Karpas-422 (cell line): ENCODE measurements around the gene SPSB2. TPM values are rescaled to one million over a fixed set of nuclear protein-coding genes. Genes with fewer than 3 reads are reported as not detected.

Experiments
- DNase-seq: peaks from one replicate; pipeline ENCODE4 v3.0.0-alpha.2; 2015
- H2AFZ ChIP-seq: fragments of 200-600 bp; sonication (generic); 2 replicates; pipeline ENCODE4 v1.6.1; 2014; ENCODE audit warnings: antibody characterized with exemption, low read length, mixed read lengths
- H3K27ac ChIP-seq: fragments of 200-600 bp; sonication (generic); 2 replicates; pipeline ENCODE4 v1.5.1; 2014; ENCODE audit warnings: mild to moderate bottlenecking, low read length, moderate library complexity
- H3K27me3 ChIP-seq: fragments of 200-600 bp; sonication (generic); 2 replicates; pipeline ENCODE4 v1.6.1; 2014; ENCODE audit warnings: low read length, mixed read lengths
- H3K36me3 ChIP-seq: fragments of 200-600 bp; sonication (generic); 2 replicates; pipeline ENCODE4 v1.6.1; 2014; ENCODE audit warnings: low read length, mixed read lengths; ENCODE audit not compliant: insufficient read depth
- H3K4me1 ChIP-seq: fragments of 200-600 bp; sonication (generic); 2 replicates; pipeline ENCODE4 v1.6.1; 2014; ENCODE audit warnings: mild to moderate bottlenecking, low read length, mixed read lengths
- H3K4me2 ChIP-seq: fragments of 200-600 bp; sonication (generic); 2 replicates; pipeline ENCODE4 v1.6.1; 2014; ENCODE audit warnings: low read length, low read depth, mild to moderate bottlenecking; ENCODE audit not compliant: poor library complexity, severe bottlenecking
- H3K4me3 ChIP-seq: fragments of 200-600 bp; sonication (generic); 2 replicates; pipeline ENCODE4 v1.5.1; 2014; ENCODE audit warnings: mild to moderate bottlenecking, antibody characterized with exemption, low read length, mixed read lengths
- H3K79me2 ChIP-seq: fragments of 200-600 bp; sonication (generic); 2 replicates; pipeline ENCODE4 v1.6.1; 2014; ENCODE audit warnings: mild to moderate bottlenecking, low read length, mixed read lengths
- H3K9ac ChIP-seq: fragments of 200-600 bp; sonication (generic); 2 replicates; pipeline ENCODE4 v1.6.0; 2014; ENCODE audit warnings: low read length
- H3K9me2 ChIP-seq: fragments of 200-600 bp; sonication (generic), shearing (Covaris generic); replicated peaks from 2 replicates; pipeline ENCODE4 v1.6.0; 2014; ENCODE audit warnings: mild to moderate bottlenecking, low read length, moderate library complexity; ENCODE audit not compliant: insufficient read depth
- H3K9me3 ChIP-seq: fragments of 300-700, 200-600 bp; sonication (generic); 2 replicates; pipeline ENCODE4 v1.6.1; 2014; ENCODE audit warnings: low read length, mixed read lengths
- H4K20me1 ChIP-seq: fragments of 200-600 bp; sonication (generic); 2 replicates; pipeline ENCODE4 v1.6.1; 2014; ENCODE audit warnings: mild to moderate bottlenecking, antibody characterized with exemption, low read length, low read depth; ENCODE audit not compliant: insufficient read depth
- total RNA-seq: library from RNA; depleted of rRNA; stranded (reverse); fragments of >200 nt; shearing (Covaris generic); gene quantifications from 2 replicates; pipeline ENCODE4 v1.2.3, GENCODE V29; 2014; ENCODE audit warnings: low replicate concordance

The SPSB2 gene
- total RNA-seq, 1 experiment from 2014 or later: 5.9 TPM

GRCh38 chr12:6839482-6840201 lies 33.5 kb downstream of the SPSB2 start:
- no peak overlapping the region for H2AFZ ChIP-seq
- peak overlapping the region; percentile 88 for H3K4me2 ChIP-seq

GRCh38 chr12:6838854-6839253 lies 34.2 kb downstream of the SPSB2 start:
- Histone ChIP-seq H3K36me3 (no peaks in the 10 kb centered on the region), H3K9ac (peak overlapping the region; percentile 84), H3K27ac (peak overlapping the region; percentile 100), H3K9me3 (no peaks in the 10 kb centered on the region), H3K4me1 (peaks cover 72% of the 10 kb centered on the region), H4K20me1 (no peaks in the 10 kb centered on the region), H3K9me2 (no peaks in the 10 kb centered on the region), H3K4me3 (peak overlapping the region; percentile 61; the same call in 1 of the 2 replicates), H3K27me3 (no peaks in the 10 kb centered on the region), H2AFZ (no peak overlapping the region), H3K4me2 (peak overlapping the region; percentile 88), H3K79me2 (peaks cover 7% of the 10 kb centered on the region; the same call in 1 of the 2 replicates)
- DNase-seq: peak; percentile 46

More at GRCh38 chr12:6839482-6840201, 33.5 kb downstream of the SPSB2 start:
- H3K9me2 ChIP-seq: no peaks in the 10 kb centered on the region
- peak overlapping the region; percentile 95 for H3K9ac ChIP-seq
- H4K20me1 ChIP-seq: no peaks in the 10 kb centered on the region
- DNase-seq: peak; percentile 97
- H3K4me3 ChIP-seq: peak overlapping the region; percentile 82
- H3K27me3 ChIP-seq: no peaks in the 10 kb centered on the region
- peaks cover 7% of the 10 kb centered on the region; the same call in 1 of the 2 replicates for H3K79me2 ChIP-seq
- peak overlapping the region; percentile 100 for H3K27ac ChIP-seq
- H3K36me3 ChIP-seq: no peaks in the 10 kb centered on the region
- no peaks in the 10 kb centered on the region for H3K9me3 ChIP-seq
- peaks cover 69% of the 10 kb centered on the region for H3K4me1 ChIP-seq

- no peaks in the 10 kb centered on the region for H3K36me3 ChIP-seq
- peak overlapping the region; percentile 88 for H3K4me2 ChIP-seq
- no peak overlapping the region for H3K4me3 ChIP-seq
- H3K79me2 ChIP-seq: peaks cover 7% of the 10 kb centered on the region; the same call in 1 of the 2 replicates
- no peaks in the 10 kb centered on the region for H4K20me1 ChIP-seq
- DNase-seq: no peak
- H2AFZ ChIP-seq: no peak overlapping the region
- H3K27ac ChIP-seq: peak overlapping the region; percentile 100; the same call in 1 of the 2 replicates
- no peaks in the 10 kb centered on the region for H3K27me3 ChIP-seq
- no peaks in the 10 kb centered on the region for H3K9me3 ChIP-seq
- no peaks in the 10 kb centered on the region for H3K9me2 ChIP-seq
- no peak overlapping the region for H3K9ac ChIP-seq
- peaks cover 58% of the 10 kb centered on the region for H3K4me1 ChIP-seq
These were observed 35.6 kb downstream of the SPSB2 start for GRCh38 chr12:6837370-6838060.

- no peaks in the 10 kb centered on the region for H3K27me3 ChIP-seq
- H3K9me3 ChIP-seq: no peaks in the 10 kb centered on the region
These were observed 36.3 kb downstream of the SPSB2 start for GRCh38 chr12:6836851-6837250.

GRCh38 chr12:6834873-6835272 lies 38.2 kb downstream of the SPSB2 start:
- Histone ChIP-seq H4K20me1 (no peaks in the 10 kb centered on the region), H3K4me2 (no peak overlapping the region), H3K4me3 (no peak overlapping the region), H3K27ac (no peak overlapping the region), H3K4me1 (peaks cover 49% of the 10 kb centered on the region), H2AFZ (no peak overlapping the region), H3K27me3 (no peaks in the 10 kb centered on the region), H3K9ac (no peak overlapping the region), H3K9me3 (no peaks in the 10 kb centered on the region), H3K36me3 (no peaks in the 10 kb centered on the region), H3K9me2 (no peaks in the 10 kb centered on the region), H3K79me2 (no peaks in the 10 kb centered on the region)
- DNase-seq: no peak

More at GRCh38 chr12:6836851-6837250, 36.3 kb downstream of the SPSB2 start:
- Histone ChIP-seq H3K9me2 (no peaks in the 10 kb centered on the region), H3K27ac (no peak overlapping the region), H3K4me2 (no peak overlapping the region), H4K20me1 (no peaks in the 10 kb centered on the region), H3K4me1 (peaks cover 57% of the 10 kb centered on the region), H3K9ac (no peak overlapping the region), H3K36me3 (no peaks in the 10 kb centered on the region), H3K4me3 (no peak overlapping the region), H3K79me2 (peaks cover 7% of the 10 kb centered on the region; the same call in 1 of the 2 replicates), H2AFZ (no peak overlapping the region)
- no peak for DNase-seq

GRCh38 chr12:6834254-6834653 lies 38.8 kb downstream of the SPSB2 start:
- H3K9me3 ChIP-seq: no peaks in the 10 kb centered on the region
- H3K27ac ChIP-seq: no peak overlapping the region
- no peaks in the 10 kb centered on the region for H3K27me3 ChIP-seq
- peaks cover 50% of the 10 kb centered on the region for H3K4me1 ChIP-seq
- no peaks in the 10 kb centered on the region for H3K79me2 ChIP-seq
- H4K20me1 ChIP-seq: no peaks in the 10 kb centered on the region
- H3K4me3 ChIP-seq: no peak overlapping the region
- H2AFZ ChIP-seq: no peak overlapping the region
- no peaks in the 10 kb centered on the region for H3K9me2 ChIP-seq
- no peak overlapping the region for H3K9ac ChIP-seq
- H3K4me2 ChIP-seq: no peak overlapping the region
- no peak for DNase-seq
- no peaks in the 10 kb centered on the region for H3K36me3 ChIP-seq

GRCh38 chr12:6833189-6833890 lies 39.8 kb downstream of the SPSB2 start:
- no peak for DNase-seq
- H3K27me3 ChIP-seq: no peaks in the 10 kb centered on the region
- no peak overlapping the region for H3K9ac ChIP-seq
- no peak overlapping the region for H3K4me2 ChIP-seq
- no peak overlapping the region for H2AFZ ChIP-seq
- no peaks in the 10 kb centered on the region for H3K36me3 ChIP-seq
- no peaks in the 10 kb centered on the region for H3K79me2 ChIP-seq
- H3K4me1 ChIP-seq: peaks cover 48% of the 10 kb centered on the region
- H3K4me3 ChIP-seq: no peak overlapping the region
- H4K20me1 ChIP-seq: no peaks in the 10 kb centered on the region
- no peak overlapping the region for H3K27ac ChIP-seq
- no peaks in the 10 kb centered on the region for H3K9me2 ChIP-seq
- no peaks in the 10 kb centered on the region for H3K9me3 ChIP-seq

- H3K9me2 ChIP-seq: no peaks in the 10 kb centered on the region
- H3K9me3 ChIP-seq: no peaks in the 10 kb centered on the region
- no peak overlapping the region for H3K4me3 ChIP-seq
- no peaks in the 10 kb centered on the region for H3K79me2 ChIP-seq
- H4K20me1 ChIP-seq: no peaks in the 10 kb centered on the region
- H3K36me3 ChIP-seq: no peaks in the 10 kb centered on the region
- no peak for DNase-seq
- 0 out of 2 replicates have a peak overlapping the region, but pooled peaks have one; percentile 17 for H3K9ac ChIP-seq
- no peak overlapping the region for H2AFZ ChIP-seq
- no peak overlapping the region for H3K27ac ChIP-seq
- peaks cover 47% of the 10 kb centered on the region for H3K4me1 ChIP-seq
- peak overlapping the region; percentile 42 for H3K4me2 ChIP-seq
- no peaks in the 10 kb centered on the region for H3K27me3 ChIP-seq
These were observed 41.0 kb downstream of the SPSB2 start for GRCh38 chr12:6832125-6832524.
